Heart left ventricle (tissue), 16 donors: Measurements from ENCODE around the gene LAPTM4A. TPM values are rescaled to one million over a fixed set of nuclear protein-coding genes. Genes with fewer than 3 reads are reported as not detected.

ENCODE experiments used
- ATAC-seq, 4 donors: fragments of 200-7000 bp; cut with Tn5 transposase; one replicate each; pipeline ENCODE4 v1.9.1; 2020 to 2022; ENCODE audit warnings: moderate library complexity in 4 of 4, mild to moderate bottlenecking in 3 of 4, moderate number of reproducible peaks in 1 of 4
- DNase-seq, 5 donors: peaks; one replicate each; pipeline ENCODE4 v3.0.0-alpha.2; 2020
- H3K27ac ChIP-seq, 12 donors: fragments of 200-600 bp; sonication (generic) in 4 of 12; one replicate each; pipeline versions ENCODE4 v1.5.0 to v1.8.0; 2016 to 2022; ENCODE audit warnings: mild to moderate bottlenecking in 2 of 12
- H3K27me3 ChIP-seq, 9 donors: fragments of 200-600 bp; sonication (generic) in 2 of 9; one replicate each; pipeline versions ENCODE4 v1.5.1 to v1.8.0; 2016 to 2022; ENCODE audit warnings: mild to moderate bottlenecking in 3 of 9
- H3K36me3 ChIP-seq, 9 donors: fragments of 200-600 bp; sonication (generic) in 2 of 9; one replicate each; pipeline versions ENCODE4 v1.5.0 to v1.8.0; 2018 to 2022; ENCODE audit warnings: mild to moderate bottlenecking in 2 of 9
- H3K4me1 ChIP-seq, 12 donors: fragments of 200-600 bp; sonication (generic) in 4 of 12; one replicate each; pipeline versions ENCODE4 v1.5.0 to v1.8.0; 2016 to 2022; ENCODE audit warnings: mild to moderate bottlenecking in 3 of 12
- H3K4me3 ChIP-seq, 12 donors: fragments of 200-600 bp; sonication (generic) in 4 of 12; one replicate each; pipeline versions ENCODE4 v1.5.0 to v1.8.0; 2017 to 2022; ENCODE audit warnings: mild to moderate bottlenecking in 9 of 12, moderate library complexity in 4 of 12
- H3K9me3 ChIP-seq, 12 donors: fragments of 200-600 bp; sonication (generic) in 4 of 12; one replicate each; pipeline versions ENCODE4 v1.5.0 to v1.8.0; 2016 to 2022; ENCODE audit warnings: mild to moderate bottlenecking in 1 of 12
- POLR2A ChIP-seq, 2 donors: fragments of 450-650 bp; IDR thresholded peaks; one replicate each; pipeline ENCODE4 v1.6.1; 2017; ENCODE audit warnings: antibody characterized with exemption in 2 of 2, mild to moderate bottlenecking in 2 of 2, moderate library complexity in 2 of 2
- WGBS, 4 donors: extraction: QIAGEN DNeasy Blood & Tissue Kit in 2 of 4; methylation state at CpG; one replicate each; pipeline versions ENCODE4 v1.1.5 to v1.1.7; 2013 to 2018; 5-methylcytosine and 5-hydroxymethylcytosine counted together
- intact Hi-C, 10 donors: fragments of 100-400 bp; cut with DNase I; formaldehyde crosslinking; loops; one replicate each; pipeline versions ENCODE4 v1.11.1 to v1.14.2; 2022
- polyA plus RNA-seq, 2 donors: library from polyadenylated mRNA; stranded (reverse); fragments of 200-250 nt; gene quantifications; one replicate each; pipeline ENCODE4 v1.2.3, GENCODE V29; 2013
- total RNA-seq, 9 donors: library from RNA; depleted of rRNA in 2 of 9; stranded (reverse); fragments of >200 nt in 2 of 9; fragmentation: NEBNext Ultra II Directional in 3 of 9; extraction: Animal tissue kit (Norgen Biotek cat#: 25700) in 3 of 9; gene quantifications; one replicate each; pipeline versions ENCODE4 v1.1.0 to v1.2.4, GENCODE V29; 2016 to 2023
- TF ChIP-seq, protein P1 (sequence below), 12 donors: fragments of 200-600 bp; sonication (generic) in 4 of 12; IDR thresholded peaks; one replicate each; pipeline versions ENCODE4 v1.5.0 to v1.8.0; 2018 to 2022; ENCODE audit warnings: antibody characterized with exemption in 12 of 12, mild to moderate bottlenecking in 5 of 12
- donor health status: ischemic (EF 13 %, LVEDD 7.1; RV severe dilation, severe dysfunction).
- donor health status: healthy with polysubstance abuse.
- donor health status: DM: no; HTN: yes; CAD: no.
- donor health status: DM: no; HTN: no; CAD: no.
- donor health status: ischemic (EF 25% LVEDD 6.9; RV normal size, moderate dysfunction).
- donor health status: ischemic (EF 25% LVEDD 5.7; RV mildly dilated, moderate dysfunction).
- donor health status: healthy.
- donor health status: DM: yes; HTN: yes; CAD: no.
- donor health status: ischemic (EF 35%, LVEDD 5.7; RV mildly dilated, moderate dysfunction).
- donor health status: nonischemic (EF 11% LVEDD 7.7; RV severe dilation, severe dysfunction).
- donor health status: DM: yes; HTN: yes; CAD: no.
- donor health status: PGD.
- donor health status: ischemic (EF 29% LVEDD 5.4; RV normal size, mild dysfunction).
- donor health status: nonischemic (EF 23%, LVEDD 6.1; RV moderate dilation, normal function).

The LAPTM4A gene
- total and polyA plus RNA-seq, 11 donors: 107 to 241 (median 177) TPM

DNA sequence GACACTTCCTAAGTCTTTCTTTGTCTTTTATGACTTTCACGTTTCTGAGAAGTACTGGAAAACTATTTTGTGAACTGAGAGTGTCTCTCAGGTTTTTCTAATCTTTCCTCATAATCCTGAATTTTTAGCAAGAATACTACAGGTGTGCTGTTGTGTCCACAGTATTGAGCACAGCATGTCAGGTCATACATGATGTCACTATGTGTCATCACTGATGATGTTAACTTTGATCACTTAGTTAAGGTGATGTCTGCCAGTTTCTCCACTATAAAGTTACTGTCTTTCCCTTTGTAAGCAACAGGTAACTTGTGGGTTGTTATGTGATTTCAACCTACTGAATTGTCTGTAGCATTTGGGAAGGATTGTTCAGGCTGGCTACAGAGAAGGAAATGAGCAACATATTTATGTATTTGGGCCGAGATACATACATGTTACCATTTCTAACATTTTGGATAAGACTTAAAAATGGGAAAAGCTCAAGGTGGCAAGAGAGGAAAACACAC, 50.0 kb downstream of the LAPTM4A start:
- WGBS, 4 donors: 73 to 83% (median 77%) methylated on average over 2 of the region's 2 CpGs
- intact Hi-C loops: no loop called here
- TF ChIP-seq, protein P1, sequence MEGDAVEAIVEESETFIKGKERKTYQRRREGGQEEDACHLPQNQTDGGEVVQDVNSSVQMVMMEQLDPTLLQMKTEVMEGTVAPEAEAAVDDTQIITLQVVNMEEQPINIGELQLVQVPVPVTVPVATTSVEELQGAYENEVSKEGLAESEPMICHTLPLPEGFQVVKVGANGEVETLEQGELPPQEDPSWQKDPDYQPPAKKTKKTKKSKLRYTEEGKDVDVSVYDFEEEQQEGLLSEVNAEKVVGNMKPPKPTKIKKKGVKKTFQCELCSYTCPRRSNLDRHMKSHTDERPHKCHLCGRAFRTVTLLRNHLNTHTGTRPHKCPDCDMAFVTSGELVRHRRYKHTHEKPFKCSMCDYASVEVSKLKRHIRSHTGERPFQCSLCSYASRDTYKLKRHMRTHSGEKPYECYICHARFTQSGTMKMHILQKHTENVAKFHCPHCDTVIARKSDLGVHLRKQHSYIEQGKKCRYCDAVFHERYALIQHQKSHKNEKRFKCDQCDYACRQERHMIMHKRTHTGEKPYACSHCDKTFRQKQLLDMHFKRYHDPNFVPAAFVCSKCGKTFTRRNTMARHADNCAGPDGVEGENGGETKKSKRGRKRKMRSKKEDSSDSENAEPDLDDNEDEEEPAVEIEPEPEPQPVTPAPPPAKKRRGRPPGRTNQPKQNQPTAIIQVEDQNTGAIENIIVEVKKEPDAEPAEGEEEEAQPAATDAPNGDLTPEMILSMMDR (IDR thresholded peaks at IDR 0.05): no peak
- no peak for TF ChIP-seq POLR2A (IDR thresholded peaks at IDR 0.05)
- Histone ChIP-seq H3K4me3 (no peak overlapping the region), H3K27me3 (peaks cover 0 to 4% (median 0%) of the 10 kb centered on the region in 9 donors), H3K36me3 (no peaks in the 10 kb centered on the region), H3K9me3 (no peaks in the 10 kb centered on the region), H3K27ac (no peak overlapping the region), H3K4me1 (no peaks in the 10 kb centered on the region)
- ATAC-seq (no peak), DNase-seq (no peak)

DNA sequence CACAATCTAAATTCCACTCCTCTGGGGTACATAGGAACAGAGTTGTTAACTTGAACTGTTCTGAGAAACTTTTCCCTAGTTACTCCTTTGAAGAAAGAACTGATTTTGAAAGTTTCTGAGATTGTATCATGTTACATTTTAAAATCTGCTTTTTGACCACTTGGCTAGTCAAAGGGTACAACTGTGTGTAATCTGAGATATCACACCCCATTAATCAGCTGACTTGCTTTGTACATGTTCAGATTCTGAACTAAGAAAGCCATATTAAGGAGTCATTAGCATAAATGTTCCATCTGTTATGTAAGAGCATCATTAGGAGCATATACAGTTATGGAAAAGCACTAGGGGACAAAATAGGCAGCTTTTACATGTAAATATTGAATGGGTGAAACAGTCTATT, 57.7 kb downstream of the LAPTM4A start:
- DNase-seq: no peak

GRCh38 chr2:19991895-19992294, 59.5 kb downstream of the LAPTM4A start:
- H3K4me1 ChIP-seq: peaks cover 0 to 20% (median 6%) of the 10 kb centered on the region in 12 donors
- H3K4me3 ChIP-seq: no peak overlapping the region
- DNase-seq (no peak), ATAC-seq (no peak)
- TF ChIP-seq, protein P1 (IDR thresholded peaks at IDR 0.05): no peak
- no peak for TF ChIP-seq POLR2A (IDR thresholded peaks at IDR 0.05)
- intact Hi-C loops: loop anchor here in 1 of 10 donors (10.0 kb wide), 1 partner anchor 223 kb away; no protein-coding TSS in a partner anchor
- 84 to 87% (median 86%) methylated on average over 1 of the region's 1 CpG for WGBS, 4 donors
- H3K27ac ChIP-seq: no peak overlapping the region
- peaks cover 0 to 15% (median under 1%) of the 10 kb centered on the region in 9 donors for H3K27me3 ChIP-seq
- no peaks in the 10 kb centered on the region for H3K36me3 ChIP-seq
- no peaks in the 10 kb centered on the region for H3K9me3 ChIP-seq

More for the DNA sequence above, 57.7 kb downstream of the LAPTM4A start:
- no peaks in the 10 kb centered on the region for H3K9me3 ChIP-seq
- intact Hi-C loops: loop anchor here in 1 of 10 donors (10.0 kb wide), 1 partner anchor 221 kb away; no protein-coding TSS in a partner anchor
- peaks cover 0 to 15% (median 3%) of the 10 kb centered on the region in 9 donors for H3K27me3 ChIP-seq
- no peak overlapping the region for H3K4me3 ChIP-seq
- no peaks in the 10 kb centered on the region for H3K36me3 ChIP-seq
- no peak for ATAC-seq
- no peak for TF ChIP-seq POLR2A (IDR thresholded peaks at IDR 0.05)
- TF ChIP-seq, protein P1 (IDR thresholded peaks at IDR 0.05): no peak
- no peak overlapping the region for H3K27ac ChIP-seq
- peaks cover 0 to 16% (median 6%) of the 10 kb centered on the region in 12 donors for H3K4me1 ChIP-seq

GRCh38 chr2:19990416-19990728, 61.1 kb downstream of the LAPTM4A start:
- ATAC-seq: no peak
- TF ChIP-seq POLR2A (IDR thresholded peaks at IDR 0.05): no peak
- TF ChIP-seq, protein P1 (IDR thresholded peaks at IDR 0.05): no peak
- Histone ChIP-seq H3K27ac (peak overlapping the region in 8 of 12 donors; percentile 25 to 72 (median 49)), H3K4me3 (peak overlapping the region; percentile 64 to 97 (median 70)), H3K27me3 (peaks cover 0 to 15% (median 0%) of the 10 kb centered on the region in 9 donors), H3K36me3 (peaks cover 0 to 6% (median 0%) of the 10 kb centered on the region in 9 donors), H3K4me1 (peaks cover 0 to 20% (median 6%) of the 10 kb centered on the region in 12 donors), H3K9me3 (no peaks in the 10 kb centered on the region)
- DNase-seq: no peak
- 13 to 19% (median 17%) methylated on average over 10 of the region's 10 CpGs for WGBS, 4 donors
- intact Hi-C loops: loop anchor here in 1 of 10 donors (10.0 kb wide), 1 partner anchor 224 kb away; no protein-coding TSS in a partner anchor
